IMR-90 (cell line): ENCODE results near the gene PDZD2. TPM values are rescaled to one million over a fixed set of nuclear protein-coding genes. Genes with fewer than 3 reads are reported as not detected.

Source experiments
- ATAC-seq: fragments of 200-7000 bp; cut with Tn5 transposase; 2 replicates; pipeline ENCODE4 v1.9.1; 2020; ENCODE audit warnings: low read depth, mild to moderate bottlenecking, moderate library complexity
- BruUV-seq: library from RNA; stranded (reverse); fragments of 400-500 nt; replicated peaks from 2 replicates; lab custom pipeline; 2021; lab: Mats Ljungman, UMichigan
- CTCF ChIA-PET: fragments of 300-600 bp; formaldehyde crosslinking; extraction: SDS; loops from one replicate; lab custom pipeline; 2021; ENCODE audit warnings: antibody characterized with exemption; lab: Yijun Ruan, JAX
- POLR2A ChIA-PET: fragments of 300-600 bp; sonication (Branson Sonifier 250); formaldehyde crosslinking; loops from one replicate; lab custom pipeline; 2022; ENCODE audit warnings: antibody characterized with exemption; ENCODE audit not compliant: unreplicated experiment; lab: Charles Lee
- DNase-seq: peaks from one replicate; pipeline ENCODE4 v3.0.0; 2013
- H2AFZ ChIP-seq: replicated peaks from 2 replicates; pipeline ENCODE3; 2013; ENCODE audit warnings: low read length, mild to moderate bottlenecking; ENCODE audit not compliant: poor library complexity
- H2AK5ac ChIP-seq: 2 replicates; pipeline ENCODE4 v1.6.1; 2013; ENCODE audit warnings: low read depth, low read length, inconsistent platforms
- H2AK9ac ChIP-seq: replicated peaks from 2 replicates; pipeline ENCODE3; 2013; ENCODE audit warnings: mild to moderate bottlenecking, low read depth, low read length, moderate library complexity; ENCODE audit not compliant: poor library complexity
- H2BK120ac ChIP-seq: 2 replicates; pipeline ENCODE4 v1.6.1; 2013; ENCODE audit warnings: low read depth, low read length, inconsistent platforms
- H2BK15ac ChIP-seq: 3 replicates; pipeline ENCODE4 v1.6.1; 2013; ENCODE audit warnings: low read depth, low read length, inconsistent platforms
- H2BK20ac ChIP-seq: 2 replicates; pipeline ENCODE4 v1.6.1; 2013; ENCODE audit warnings: low read depth, mild to moderate bottlenecking, inconsistent platforms, low read length, moderate library complexity
- H2BK5ac ChIP-seq: 2 replicates; pipeline ENCODE4 v1.6.1; 2013; ENCODE audit warnings: mild to moderate bottlenecking, low read depth, low read length, inconsistent platforms; ENCODE audit not compliant: poor library complexity, severe bottlenecking
- H3K14ac ChIP-seq: replicated peaks from 2 replicates; pipeline ENCODE4 v1.6.1; 2013; ENCODE audit warnings: low read depth, low read length, inconsistent platforms
- H3K18ac ChIP-seq: 2 replicates; pipeline ENCODE4 v1.6.1; 2013; ENCODE audit warnings: low read depth, low read length, control low read depth
- H3K23ac ChIP-seq: 2 replicates; pipeline ENCODE4 v1.6.1; 2013; ENCODE audit warnings: low read depth, low read length, inconsistent platforms
- H3K27ac ChIP-seq: 2 replicates; pipeline ENCODE4 v1.5.1; 2013; ENCODE audit warnings: mild to moderate bottlenecking, control low read depth, low read length; ENCODE audit not compliant: insufficient read depth
- H3K27me3 ChIP-seq: 2 replicates; pipeline ENCODE4 v1.6.1; 2013; ENCODE audit warnings: low read length; ENCODE audit not compliant: control insufficient read depth, insufficient read depth
- H3K36me3 ChIP-seq: 2 replicates; pipeline ENCODE4 v1.6.1; 2013; ENCODE audit warnings: low read length, mixed read lengths; ENCODE audit not compliant: control insufficient read depth, insufficient read depth
- H3K4ac ChIP-seq: 2 replicates; pipeline ENCODE4 v1.6.1; 2013; ENCODE audit warnings: low read depth, low read length, inconsistent platforms
- H3K4me1 ChIP-seq: 2 replicates; pipeline ENCODE4 v1.6.1; 2013; ENCODE audit warnings: low read length, mixed read lengths; ENCODE audit not compliant: control insufficient read depth, insufficient read depth
- H3K4me2 ChIP-seq: 2 replicates; pipeline ENCODE4 v1.6.1; 2013; ENCODE audit warnings: low read depth, mild to moderate bottlenecking, control low read depth, low read length, moderate library complexity
- H3K4me3 ChIP-seq: 2 replicates; pipeline ENCODE4 v1.5.1; 2013; ENCODE audit warnings: low read depth, mild to moderate bottlenecking, control low read depth, low read length, moderate library complexity; ENCODE audit not compliant: insufficient read depth
- H3K56ac ChIP-seq: 2 replicates; pipeline ENCODE4 v1.6.1; 2013; ENCODE audit warnings: low read length, inconsistent platforms; ENCODE audit not compliant: insufficient read depth; ENCODE audit errors: extremely low read depth
- H3K79me1 ChIP-seq, 2 experiments: 2 replicates each; pipeline ENCODE4 v1.6.1; 2013; ENCODE audit warnings: low read length in 2 of 2, inconsistent platforms in 1 of 2, low read depth in 1 of 2
- H3K9ac ChIP-seq: 2 replicates; pipeline ENCODE4 v1.6.1; 2013; ENCODE audit warnings: low read depth, low read length, control low read depth
- H3K9me1 ChIP-seq: 2 replicates; pipeline ENCODE4 v1.6.1; 2013; ENCODE audit warnings: low read length, inconsistent platforms; ENCODE audit not compliant: insufficient read depth
- H3K9me3 ChIP-seq: 2 replicates; pipeline ENCODE4 v1.6.1; 2013; ENCODE audit warnings: low read length; ENCODE audit not compliant: control insufficient read depth, insufficient read depth
- H4K20me1 ChIP-seq: 2 replicates; pipeline ENCODE4 v1.6.1; 2013; ENCODE audit warnings: low read length, inconsistent platforms; ENCODE audit not compliant: insufficient read depth
- H4K5ac ChIP-seq: 2 replicates; pipeline ENCODE4 v1.6.1; 2013; ENCODE audit warnings: mild to moderate bottlenecking, low read depth, low read length, control low read depth
- H4K8ac ChIP-seq, 2 experiments: 2 replicates each; pipeline ENCODE4 v1.6.1; 2013; ENCODE audit warnings: low read depth in 2 of 2, low read length in 2 of 2, control low read depth in 1 of 2, inconsistent platforms in 1 of 2
- H4K91ac ChIP-seq: 2 replicates; pipeline ENCODE4 v1.6.1; 2013; ENCODE audit warnings: low read depth, low read length, inconsistent platforms; ENCODE audit not compliant: insufficient read depth
- CHD1 ChIP-seq: IDR thresholded peaks from 2 replicates; pipeline ENCODE4 v1.6.1; 2012; ENCODE audit warnings: low read depth, low read length, improper control_type of control experiment
- MXI1 ChIP-seq: IDR thresholded peaks from 2 replicates; pipeline ENCODE4 v1.6.1; 2012; ENCODE audit warnings: low read depth, mild to moderate bottlenecking, low read length, moderate library complexity, borderline replicate concordance
- NFE2L2 ChIP-seq: fragments of 150-350 bp; IDR thresholded peaks from 2 replicates; pipeline ENCODE4 v1.6.1; 2016; ENCODE audit warnings: low read depth, mild to moderate bottlenecking, low read length
- WGBS, 2 experiments: methylation state at CpG; one replicate each; pipeline versions ENCODE4 v1.1.5 to v1.1.7; 2013; ENCODE audit warnings: missing lambda C conversion rate in 2 of 2; ENCODE audit not compliant: insufficient read length in 1 of 2; ENCODE audit errors: extremely low coverage in 2 of 2; 5-methylcytosine and 5-hydroxymethylcytosine counted together
- dilution Hi-C: fragments of 300-500 bp; cut with HindIII; formaldehyde crosslinking; loops from one replicate; pipeline ENCODE4 v1.14.3; 2018; ENCODE audit warnings: low sequenced_read_pairs; ENCODE audit not compliant: unreplicated experiment
- in situ Hi-C: fragments of 300-500 bp; cut with MboI; formaldehyde crosslinking; loops from 3 replicates; pipeline ENCODE4 v1.14.3; 2019; ENCODE audit warnings: low sequenced_read_pairs, inconsistent platforms, mixed read lengths
- intact Hi-C: fragments of 100-400 bp; cut with micrococcal nuclease; formaldehyde crosslinking; loops from 2 replicates; pipeline ENCODE4 v1.10.0; 2022
- polyA plus RNA-seq, 3 experiments: library from polyadenylated mRNA; depleted of rRNA; stranded (reverse); fragments of >200 nt; gene quantifications; 2 replicates each; pipeline ENCODE4 v1.2.3, GENCODE V29; 2012; ENCODE audit warnings: low replicate concordance in 1 of 3
- total RNA-seq: library from RNA; depleted of rRNA; stranded (reverse); fragments of >200 nt; gene quantifications from 2 replicates; pipeline ENCODE4 v1.2.3, GENCODE V29; 2012

Gene PDZD2
- total and polyA plus RNA-seq, 2 of the 4 experiments (the other 2 are of a cell fraction) = under 0.01 to 0.02 TPM

- H3K9ac ChIP-seq = no peak overlapping the region
- no peak overlapping the region for H4K8ac ChIP-seq
- H2BK5ac ChIP-seq = no peak overlapping the region
- no peak overlapping the region for H3K4me2 ChIP-seq
- H4K91ac ChIP-seq = no peak overlapping the region
- no peaks in the 10 kb centered on the region for H3K4me1 ChIP-seq
- no peak for ATAC-seq
- H2BK20ac ChIP-seq = no peak overlapping the region
- dilution Hi-C loops = no loop called here
- no peak overlapping the region for H3K18ac ChIP-seq
- no peaks in the 10 kb centered on the region for H3K36me3 ChIP-seq
- H3K14ac ChIP-seq = no peak overlapping the region
- H4K20me1 ChIP-seq = no peaks in the 10 kb centered on the region
- ChIA-PET POLR2A (no interaction called here), CTCF (no interaction called here)
- H2BK15ac ChIP-seq = no peak overlapping the region
- no peaks in the 10 kb centered on the region for H3K9me1 ChIP-seq
- H2AK9ac ChIP-seq = no peak overlapping the region
- intact Hi-C loops = no loop called here
- 6% methylated on average over 2 of the region's 4 CpGs; no CpG with 5 or more reads in 1 of the 2 experiments for WGBS, 2 experiments
- H3K4ac ChIP-seq = no peak overlapping the region
- in situ Hi-C loops = no loop called here
- no TSS peak for BruUV-seq
- H3K23ac ChIP-seq = no peak overlapping the region
- H2AFZ ChIP-seq = no peak overlapping the region
- H2AK5ac ChIP-seq = no peak overlapping the region
- no peaks in the 10 kb centered on the region for H3K79me1 ChIP-seq
- DNase-seq = no peak
- H4K5ac ChIP-seq = no peak overlapping the region
- H3K27ac ChIP-seq = no peak overlapping the region
- no peak for TF ChIP-seq CHD1
- no peak for TF ChIP-seq NFE2L2
- no peak for TF ChIP-seq MXI1
- no peak overlapping the region for H3K4me3 ChIP-seq
- H3K56ac ChIP-seq = no peak overlapping the region
- H3K27me3 ChIP-seq = peaks cover 20% of the 10 kb centered on the region
- peaks cover 10% of the 10 kb centered on the region for H3K9me3 ChIP-seq
- H2BK120ac ChIP-seq = no peak overlapping the region
Observed at GRCh38 chr5:31863991-31864411, 225.1 kb downstream of the PDZD2 start.
